C4-2B (cell line): ENCODE data around the gene NFS1.

Experiments used
- CTCF ChIP-seq: fragments of 450-650 bp; conservative IDR thresholded peaks from 2 replicates; pipeline ENCODE4 v1.5.1; 2017; ENCODE audit warnings: mild to moderate bottlenecking
- ZFX ChIP-seq: fragments of 450-650 bp; IDR thresholded peaks from 2 replicates; pipeline ENCODE4 v1.6.1; 2017

- no peak for TF ChIP-seq CTCF
- TF ChIP-seq ZFX, result no peak
These were observed 10.9 kb upstream of the NFS1 start for GRCh38 chr20:35710039-35710438.
